H1 (cell line): Measurements from ENCODE around the gene PALS2. TPM values are rescaled to one million over a fixed set of nuclear protein-coding genes. Genes with fewer than 3 reads are reported as not detected.

ENCODE experiments used
- CTCF ChIA-PET: fragments of 300-600 bp; sonication (Branson Sonifier 250); formaldehyde crosslinking; loops from one replicate; lab custom pipeline; 2021; ENCODE audit not compliant: partially characterized antibody; lab: Charles Lee
- POLR2A ChIA-PET: fragments of 300-600 bp; sonication (Branson Sonifier 250); formaldehyde crosslinking; loops from one replicate; lab custom pipeline; 2021; ENCODE audit warnings: inconsistent platforms; ENCODE audit not compliant: partially characterized antibody; lab: Charles Lee
- DNase-seq, 2 experiments: peaks; one replicate each; pipeline versions ENCODE4 v3.0.0 to v3.0.0-alpha.2; 2010 to 2022; ENCODE audit warnings: low spot score in 2 of 2, low read depth in 1 of 2, mixed read lengths in 1 of 2
- FAIRE-seq: peaks from 2 replicates; lab custom pipeline; 2011; peaks lifted over from hg19 to GRCh38; lab: Jason Lieb, UNC
- H2AFZ ChIP-seq: 2 replicates; pipeline ENCODE4 v1.8.1; 2012; ENCODE audit warnings: low read length, inconsistent platforms
- H2AK5ac ChIP-seq: 2 replicates; pipeline ENCODE4 v1.6.1; 2013; ENCODE audit warnings: low read depth, low read length
- H2BK120ac ChIP-seq: replicated peaks from 2 replicates; pipeline ENCODE3; 2013; ENCODE audit warnings: low read depth, low read length, inconsistent platforms
- H2BK12ac ChIP-seq: 2 replicates; pipeline ENCODE4 v1.6.1; 2013; ENCODE audit warnings: low read depth, low read length
- H2BK15ac ChIP-seq: 2 replicates; pipeline ENCODE4 v1.6.1; 2013; ENCODE audit warnings: low read length
- H2BK20ac ChIP-seq: 2 replicates; pipeline ENCODE4 v1.6.1; 2013; ENCODE audit warnings: low read length
- H2BK5ac ChIP-seq: 2 replicates; pipeline ENCODE4 v1.6.1; 2013; ENCODE audit warnings: low read depth, low read length
- H3K14ac ChIP-seq: 2 replicates; pipeline ENCODE4 v1.6.1; 2013; ENCODE audit warnings: inconsistent platforms; ENCODE audit not compliant: insufficient read length
- H3K18ac ChIP-seq: 2 replicates; pipeline ENCODE4 v1.6.1; 2013; ENCODE audit warnings: low read length; ENCODE audit errors: extremely low read depth
- H3K23ac ChIP-seq: 2 replicates; pipeline ENCODE4 v1.6.1; 2013; ENCODE audit warnings: inconsistent platforms; ENCODE audit not compliant: insufficient read length
- H3K23me2 ChIP-seq: 2 replicates; pipeline ENCODE4 v1.6.1; 2013; ENCODE audit warnings: low read depth, low read length
- H3K27ac ChIP-seq: 2 replicates; pipeline ENCODE4 v1.6.1; 2011; ENCODE audit warnings: low read depth, low read length, inconsistent platforms
- H3K27me3 ChIP-seq, 4 experiments: replicated peaks in 1 of 4; 1 replicate in 1 of 4; 2 replicates in 3 of 4; pipeline versions ENCODE4 v1.6.1 to v1.8.1; 2011 to 2013; ENCODE audit warnings: low read length in 3 of 4, mild to moderate bottlenecking in 3 of 4, inconsistent platforms in 2 of 4, mixed read lengths in 2 of 4, moderate library complexity in 1 of 4; ENCODE audit not compliant: control insufficient read depth in 3 of 4, insufficient read depth in 3 of 4; ENCODE audit errors: extremely low read depth in 1 of 4
- H3K36me3 ChIP-seq, 4 experiments: 2 replicates each; pipeline versions ENCODE4 v1.6.1 to v1.8.1; 2011 to 2013; ENCODE audit warnings: mild to moderate bottlenecking in 4 of 4, low read length in 3 of 4, moderate library complexity in 2 of 4, control low read depth in 1 of 4, inconsistent platforms in 1 of 4; ENCODE audit not compliant: insufficient read depth in 4 of 4, control insufficient read depth in 2 of 4
- H3K4ac ChIP-seq: replicated peaks from 2 replicates; pipeline ENCODE3; 2013; ENCODE audit warnings: low read length, low read depth, mixed read lengths, inconsistent platforms; ENCODE audit not compliant: insufficient read length
- H3K4me1 ChIP-seq, 4 experiments: replicated peaks in 1 of 4; 1 replicate in 1 of 4; 2 replicates in 3 of 4; pipeline versions ENCODE4 v1.6.1 to v1.8.1; 2011 to 2013; ENCODE audit warnings: low read length in 3 of 4, inconsistent platforms in 2 of 4, mixed read lengths in 1 of 4; ENCODE audit not compliant: insufficient read depth in 4 of 4, control insufficient read depth in 3 of 4
- H3K4me2 ChIP-seq, 2 experiments: 2 replicates each; pipeline versions ENCODE4 v1.6.1 to v1.8.1; 2011 to 2013; ENCODE audit warnings: low read depth in 2 of 2, low read length in 2 of 2, control low read depth in 1 of 2, inconsistent platforms in 1 of 2, mild to moderate bottlenecking in 1 of 2; ENCODE audit not compliant: insufficient read depth in 1 of 2
- H3K4me3 ChIP-seq, 4 experiments: fragments of 200-600, 300-600 bp in 1 of 4; sonication (generic), shearing (Covaris generic), sonication (Bioruptor Twin) in 1 of 4; 2 replicates each; pipeline versions ENCODE4 v1.5.1 to v1.8.1; 2011 to 2016; ENCODE audit warnings: low read length in 4 of 4, low read depth in 3 of 4, control low read depth in 2 of 4, inconsistent platforms in 2 of 4, mild to moderate bottlenecking in 2 of 4, mixed read lengths in 1 of 4, moderate library complexity in 1 of 4; ENCODE audit not compliant: insufficient read depth in 2 of 4; ENCODE audit errors: extremely low read depth in 1 of 4
- H3K56ac ChIP-seq: replicated peaks from 2 replicates; pipeline ENCODE3; 2013; ENCODE audit warnings: low read depth, mild to moderate bottlenecking, mixed read lengths, low read length, inconsistent platforms; ENCODE audit not compliant: insufficient read length
- H3K79me1 ChIP-seq: 2 replicates; pipeline ENCODE4 v1.6.1; 2013; ENCODE audit warnings: low read depth, low read length, control low read depth
- H3K79me2 ChIP-seq, 2 experiments: 2 replicates each; pipeline versions ENCODE4 v1.6.1 to v1.8.1; 2012 to 2013; ENCODE audit warnings: low read length in 2 of 2, mild to moderate bottlenecking in 2 of 2, inconsistent platforms in 1 of 2; ENCODE audit not compliant: insufficient read depth in 2 of 2, control insufficient read depth in 1 of 2
- H3K9ac ChIP-seq, 4 experiments: replicated peaks in 1 of 4; 1 replicate in 1 of 4; 2 replicates in 3 of 4; pipeline versions ENCODE4 v1.6.1 to v1.8.1; 2011 to 2013; ENCODE audit warnings: low read depth in 3 of 4, low read length in 3 of 4, control low read depth in 2 of 4, mild to moderate bottlenecking in 2 of 4, moderate library complexity in 2 of 4, inconsistent platforms in 1 of 4; ENCODE audit errors: extremely low read depth in 1 of 4
- H3K9me3 ChIP-seq, 2 experiments: 2 replicates each; pipeline versions ENCODE4 v1.6.1 to v1.8.1; 2012 to 2013; ENCODE audit warnings: mild to moderate bottlenecking in 2 of 2, moderate library complexity in 2 of 2, control low read depth in 1 of 2, inconsistent platforms in 1 of 2, low read depth in 1 of 2, low read length in 1 of 2, mixed read lengths in 1 of 2; ENCODE audit not compliant: insufficient read depth in 2 of 2
- H4K20me1 ChIP-seq, 2 experiments: replicated peaks in 1 of 2; 2 replicates each; pipeline versions ENCODE3 to v1.8.1; 2011 to 2013; ENCODE audit warnings: inconsistent platforms in 2 of 2, low read length in 2 of 2, mild to moderate bottlenecking in 1 of 2; ENCODE audit not compliant: insufficient read depth in 2 of 2, control insufficient read depth in 1 of 2
- H4K5ac ChIP-seq: 2 replicates; pipeline ENCODE4 v1.6.1; 2013; ENCODE audit warnings: low read length, low read depth, mixed read lengths, inconsistent platforms; ENCODE audit not compliant: insufficient read length
- H4K8ac ChIP-seq: 2 replicates; pipeline ENCODE4 v1.8.0; 2013; ENCODE audit warnings: mild to moderate bottlenecking, moderate library complexity, low read length, inconsistent platforms; ENCODE audit not compliant: insufficient read depth; ENCODE audit errors: extremely low read depth
- H4K91ac ChIP-seq: replicated peaks from 2 replicates; pipeline ENCODE3; 2013; ENCODE audit warnings: low read length, mixed read lengths, inconsistent platforms; ENCODE audit not compliant: insufficient read length
- BCL11A ChIP-seq, 2 experiments: IDR thresholded peaks; one replicate each; pipeline ENCODE4 v1.6.1; 2011; ENCODE audit warnings: low read depth in 2 of 2, low read length in 2 of 2, mild to moderate bottlenecking in 2 of 2
- CEBPB ChIP-seq: IDR thresholded peaks from 2 replicates; pipeline ENCODE4 v1.6.1; 2012; ENCODE audit warnings: low read depth, low read length
- CTBP2 ChIP-seq: IDR thresholded peaks from 2 replicates; pipeline ENCODE4 v1.7.0; 2011; ENCODE audit warnings: borderline replicate concordance, mild to moderate bottlenecking, moderate library complexity, mixed read lengths, low read length; ENCODE audit not compliant: insufficient read depth, insufficient read length
- EZH2 ChIP-seq: fragments of 200-600 bp; sonication (generic); IDR thresholded peaks from 2 replicates; pipeline ENCODE4 v1.7.1; 2012; ENCODE audit warnings: low read depth, mild to moderate bottlenecking, moderate library complexity, low read length, inconsistent platforms; ENCODE audit not compliant: severe bottlenecking
- JUND ChIP-seq: IDR thresholded peaks from 2 replicates; pipeline ENCODE4 v1.6.1; 2011; ENCODE audit warnings: mild to moderate bottlenecking, improper control_type of control experiment, low read length
- MAFK ChIP-seq: IDR thresholded peaks from 2 replicates; pipeline ENCODE4 v1.6.1; 2012; ENCODE audit warnings: low read depth, mild to moderate bottlenecking, improper control_type of control experiment, low read length
- RBBP5 ChIP-seq: IDR thresholded peaks from 2 replicates; pipeline ENCODE4 v1.7.1; 2012; ENCODE audit warnings: low read depth, mild to moderate bottlenecking, inconsistent platforms, low read length, moderate library complexity, borderline replicate concordance
- RNF2 ChIP-seq: fragments of 200-900, 300-1000 bp; sonication (generic); IDR thresholded peaks from 2 replicates; pipeline ENCODE4 v1.7.1; 2016; ENCODE audit warnings: borderline replicate concordance, low read depth, mild to moderate bottlenecking, antibody characterized with exemption, low read length; ENCODE audit not compliant: poor library complexity, severe bottlenecking; ENCODE audit errors: missing control alignments
- RXRA ChIP-seq: IDR thresholded peaks from 2 replicates; pipeline ENCODE4 v1.6.1; 2011; ENCODE audit warnings: low read depth, mild to moderate bottlenecking, low read length, moderate library complexity; ENCODE audit not compliant: insufficient read depth
- SIN3A ChIP-seq, 2 experiments: IDR thresholded peaks in 1 of 2; conservative IDR thresholded peaks in 1 of 2; 2 replicates each; pipeline ENCODE4 v1.6.1; 2011 to 2012; ENCODE audit warnings: low read length in 2 of 2, improper control_type of control experiment in 1 of 2, low read depth in 1 of 2, mild to moderate bottlenecking in 1 of 2
- SIRT6 ChIP-seq: IDR thresholded peaks from one replicate; pipeline ENCODE4 v1.7.1; 2012; ENCODE audit warnings: low read length, inconsistent platforms
- SP1 ChIP-seq: IDR thresholded peaks from 2 replicates; pipeline ENCODE4 v1.6.1; 2011; ENCODE audit warnings: low read depth, low read length
- SP4 ChIP-seq: IDR thresholded peaks from 2 replicates; pipeline ENCODE4 v1.6.1; 2012; ENCODE audit warnings: low read length, inconsistent platforms
- SUZ12 ChIP-seq: fragments of 200-600 bp; sonication (generic); IDR thresholded peaks from 2 replicates; pipeline ENCODE4 v1.6.1; 2012; ENCODE audit warnings: mild to moderate bottlenecking, inconsistent platforms, low read length, moderate library complexity, mixed read lengths
- WGBS, 2 experiments: shearing (Covaris generic) in 1 of 2; methylation state at CpG; one replicate each; pipeline versions ENCODE4 v1.1.6 to v1.1.7; 2013 to 2015; ENCODE audit warnings: low lambda C conversion rate in 2 of 2, mixed read lengths in 2 of 2, inconsistent platforms in 1 of 2, low coverage in 1 of 2, missing lambda C conversion rate in 1 of 2; ENCODE audit not compliant: insufficient replicate concordance in 2 of 2, insufficient coverage in 1 of 2, insufficient read length in 1 of 2; ENCODE audit errors: extremely low coverage in 1 of 2, missing lambda C conversion rate in 1 of 2; 5-methylcytosine and 5-hydroxymethylcytosine counted together
- polyA plus RNA-seq, 7 experiments: library from polyadenylated mRNA; depleted of rRNA in 3 of 7; stranded (reverse) in 5 of 7; unstranded in 2 of 7; fragments of >200 nt in 5 of 7; fragments of 200-250 nt in 2 of 7; gene quantifications; 1 replicate in 5 of 7; 2 replicates in 1 of 7; 4 replicates in 1 of 7; pipeline versions ENCODE4 v1.2.1 to v1.2.3, GENCODE V29; 2011 to 2013; ENCODE audit warnings: missing spikeins in 2 of 7, mixed read lengths in 2 of 7
- total RNA-seq: library from RNA; stranded (reverse); fragmentation: NEBNext Ultra II Directional; extraction: Animal tissue kit (Norgen Biotek cat#: 25700); gene quantifications from 2 replicates; pipeline ENCODE4 v1.2.1, GENCODE V29; 2021

The PALS2 gene
- total and polyA plus RNA-seq, 2 of the 8 experiments (the other 6 are each of a cell fraction or from before 2014, with no cell fraction given), result 10.4 to 98.3 TPM

DNA sequence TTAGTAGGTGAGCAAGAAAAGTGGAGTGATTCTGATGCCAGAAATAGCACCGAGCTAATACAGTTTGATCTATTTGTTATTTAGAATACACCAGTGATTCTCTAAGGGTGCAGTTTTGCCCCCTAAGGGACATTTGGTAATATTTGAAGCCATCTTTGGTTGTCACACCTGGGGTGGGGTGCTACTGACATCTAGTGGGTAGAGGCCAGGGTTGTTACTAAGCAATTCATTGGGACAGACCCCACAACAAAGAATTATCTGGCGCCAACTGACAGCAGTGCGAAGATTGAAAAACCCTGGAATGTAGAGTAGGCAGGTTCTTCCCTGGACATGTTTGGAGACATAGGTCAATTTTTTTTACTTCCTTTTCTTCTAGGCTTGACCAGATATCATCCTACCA is 14.6 kb downstream of the PALS2 start:
- H3K79me1 ChIP-seq, result peaks cover 4% of the 10 kb centered on the region; the same call in 1 of the 2 replicates
- H3K27ac ChIP-seq, result no peak overlapping the region
- H3K9ac ChIP-seq, result no peak overlapping the region
- ChIA-PET CTCF (interaction anchor here (0.6 to 5.6 kb wide), 22 partner anchors 8 to 722 kb away, joined by 3 to 51 read pairs (median 4); no protein-coding TSS in a partner anchor), POLR2A (no interaction called here)
- no peak overlapping the region for H3K56ac ChIP-seq
- FAIRE-seq (peak; percentile 82), DNase-seq (peak in 1 of 2 experiments; percentile 68)
- peaks cover 0 to 4% (median 0%) of the 10 kb centered on the region in 4 experiments; a peak in 1 of 7 replicates for H3K4me1 ChIP-seq
- no peak overlapping the region for H2BK20ac ChIP-seq
- no peak overlapping the region for H3K4me3 ChIP-seq
- no peak overlapping the region for H2BK15ac ChIP-seq
- H3K4ac ChIP-seq, result no peak overlapping the region
- H4K20me1 ChIP-seq, result peaks cover 5% of the 10 kb centered on the region in 2 experiments
- no peak overlapping the region for H3K18ac ChIP-seq
- H3K36me3 ChIP-seq, result no peaks in the 10 kb centered on the region
- H3K4me2 ChIP-seq, result no peak overlapping the region
- H2BK5ac ChIP-seq, result no peak overlapping the region
- 70% methylated on average over 3 of the region's 3 CpGs; no CpG with 5 or more reads in 1 of the 2 experiments for WGBS, 2 experiments
- no peak overlapping the region for H4K91ac ChIP-seq
- H3K23ac ChIP-seq, result no peak overlapping the region
- H2BK12ac ChIP-seq, result no peak overlapping the region
- no peaks in the 10 kb centered on the region for H3K27me3 ChIP-seq
- no peak overlapping the region for H2AK5ac ChIP-seq
- H3K14ac ChIP-seq, result no peak overlapping the region
- H4K8ac ChIP-seq, result no peak overlapping the region
- H2AFZ ChIP-seq, result no peak overlapping the region
- no peak overlapping the region for H4K5ac ChIP-seq
- no peaks in the 10 kb centered on the region for H3K23me2 ChIP-seq
- peaks cover 6 to 84% of the 10 kb centered on the region in 2 experiments; a peak in 3 of 4 replicates for H3K79me2 ChIP-seq
- no peak overlapping the region for H2BK120ac ChIP-seq
- H3K9me3 ChIP-seq, result no peaks in the 10 kb centered on the region
- TF ChIP-seq MAFK (no peak), EZH2 (no peak), SUZ12 (no peak), CEBPB (peak; percentile 20; the same call in 1 of the 2 replicates), JUND (no peak), BCL11A (IDR thresholded peaks at IDR 0.05; ENCODE audit: low read depth in 2 of 2, low read length in 2 of 2) (no peak), SIN3A (conservative IDR thresholded peaks at IDR 0.05 in 1 of 2, IDR thresholded peaks at IDR 0.05 in 1 of 2; ENCODE audit: low read depth in 1 of 2, low read length in 2 of 2) (no peak), RBBP5 (no peak), SIRT6 (no peak), SP4 (no peak), RNF2 (no peak), RXRA (no peak), SP1 (no peak), CTBP2 (no peak)
